ENCODE data around the gene PTPRT. TPM values are rescaled to one million over a fixed set of nuclear protein-coding genes. Genes with fewer than 3 reads are reported as not detected.

The PTPRT gene
- total RNA-seq, 1 experiment from 2014 or later, result not detected

DNA sequence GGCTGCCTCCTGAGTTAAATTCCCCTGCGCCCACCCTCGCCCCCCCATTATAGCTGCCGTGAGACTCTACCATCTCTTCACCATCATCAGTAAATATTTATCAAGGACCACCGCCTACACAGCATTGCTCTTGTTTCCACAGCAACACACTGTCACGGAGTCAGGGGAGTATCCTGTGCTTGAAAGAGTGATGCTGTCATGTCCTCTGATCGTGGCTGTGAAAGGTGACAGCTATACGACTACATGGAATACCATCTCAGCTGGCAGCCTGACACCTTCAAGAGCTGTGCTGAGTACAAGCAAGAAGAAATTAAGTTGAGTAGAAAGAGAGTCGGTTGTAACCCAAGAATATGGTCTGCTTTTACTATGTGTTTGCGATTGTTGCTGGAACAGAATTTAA, 3.4 kb downstream of the PTPRT start:
- ATAC-seq (no peak), DNase-seq (ENCODE audit: low read depth, low spot score) (no peak)
- Histone ChIP-seq H2AFZ (ENCODE audit: low read depth, low read length, poor library complexity, severe bottlenecking) (no peak overlapping the region), H4K20me1 (ENCODE audit: insufficient read depth) (no peaks in the 10 kb centered on the region), H3K36me3 (ENCODE audit: control insufficient read depth in 1 of 2, insufficient read depth in 2 of 2, low read length in 2 of 2) (no peaks in the 10 kb centered on the region), H3K9me2 (ENCODE audit: insufficient read depth) (no peaks in the 10 kb centered on the region), H3K9me3 (ENCODE audit: control insufficient read depth in 1 of 2, insufficient read depth in 1 of 2, low read depth in 1 of 2, low read length in 2 of 2) (no peaks in the 10 kb centered on the region), H3K27me3 (ENCODE audit: insufficient read depth, low read length) (peaks cover 6% of the 10 kb centered on the region; the same call in 1 of the 2 replicates), H3K9ac (ENCODE audit: low read length) (no peak overlapping the region), H3K4me3 (replicated peaks in 1 of 2; ENCODE audit: low read depth in 1 of 2, low read length in 2 of 2) (no peak overlapping the region), H3K79me2 (ENCODE audit: insufficient read depth, low read length) (no peaks in the 10 kb centered on the region), H3K27ac (ENCODE audit: low read depth, low read length) (no peak overlapping the region), H3K4me2 (ENCODE audit: low read length) (no peak overlapping the region), H3K4me1 (ENCODE audit: control insufficient read depth in 1 of 2, insufficient read depth in 2 of 2, low read length in 2 of 2) (no peaks in the 10 kb centered on the region)
- CTCF ChIA-PET, result interaction anchor here (2.4 kb wide), 1 partner anchor 1448 kb away, joined by 16 read pairs; no protein-coding TSS in a partner anchor
- BruUV-seq (replicated peaks), result no TSS peak
- RAD21 ChIA-PET (ENCODE audit: low non-redundant PET in 1 of 2, low total read pairs in 2 of 2, uncharacterized antibody in 2 of 2, unreplicated experiment in 2 of 2), result interaction anchor here in 1 of 2 experiments (1.8 kb wide), 1 partner anchor 1447 kb away, joined by 4 read pairs; no protein-coding TSS in a partner anchor
- POLR2A ChIA-PET, result no interaction called here
- intact Hi-C loops (cut with micrococcal nuclease), result no loop called here
- TF ChIP-seq YY1 (IDR thresholded peaks at IDR 0.05; ENCODE audit: extremely low read depth, insufficient replicate concordance, low read depth, low read length) (no peak), SP1 (IDR thresholded peaks at IDR 0.05; ENCODE audit: low read depth) (no peak), EGR1 (IDR thresholded peaks at IDR 0.05; ENCODE audit: low read depth) (no peak), TCF7L2 (IDR thresholded peaks at IDR 0.05; ENCODE audit: borderline replicate concordance, extremely low read depth, insufficient read depth, insufficient read length) (no peak), FOSL1 (IDR thresholded peaks at IDR 0.05; ENCODE audit: low read depth) (no peak), ELF1 (IDR thresholded peaks at IDR 0.05; ENCODE audit: borderline replicate concordance, low read depth) (no peak), RAD21 (IDR thresholded peaks at IDR 0.05; ENCODE audit: low read depth) (no peak)
- TF ChIP-seq, protein P1, sequence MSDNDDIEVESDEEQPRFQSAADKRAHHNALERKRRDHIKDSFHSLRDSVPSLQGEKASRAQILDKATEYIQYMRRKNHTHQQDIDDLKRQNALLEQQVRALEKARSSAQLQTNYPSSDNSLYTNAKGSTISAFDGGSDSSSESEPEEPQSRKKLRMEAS (IDR thresholded peaks at IDR 0.05), result no peak

DNA sequence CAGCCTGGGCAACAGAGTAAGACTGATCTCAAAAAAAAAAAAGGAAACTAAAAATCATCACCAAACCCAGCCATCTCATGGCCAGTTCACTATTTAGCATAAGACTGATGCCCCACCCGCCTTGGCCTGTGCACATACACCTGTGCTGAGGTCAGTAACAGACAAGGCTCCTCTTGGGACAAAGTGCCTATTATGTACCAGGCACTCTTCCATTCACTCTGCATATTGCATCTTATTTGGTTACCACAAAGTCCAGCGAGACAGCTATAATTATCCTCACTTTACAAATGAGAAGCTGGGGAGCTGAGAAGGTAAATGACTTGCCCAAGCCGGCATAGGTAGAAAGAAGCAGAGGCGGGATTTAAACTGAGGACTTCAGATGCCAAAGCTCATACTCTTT, 3.8 kb downstream of the PTPRT start:
- RAD21 ChIA-PET (ENCODE audit: low non-redundant PET in 1 of 2, low total read pairs in 2 of 2, uncharacterized antibody in 2 of 2, unreplicated experiment in 2 of 2), result interaction anchor here (0.7 to 1.8 kb wide), 2 partner anchors 1299 to 1447 kb away, joined by 3 to 4 read pairs; no protein-coding TSS in a partner anchor

More for the DNA sequence above, 3.8 kb downstream of the PTPRT start:
- Histone ChIP-seq H3K27me3 (ENCODE audit: insufficient read depth, low read length) (peaks cover 6% of the 10 kb centered on the region; the same call in 1 of the 2 replicates), H3K79me2 (ENCODE audit: insufficient read depth, low read length) (no peaks in the 10 kb centered on the region), H4K20me1 (ENCODE audit: insufficient read depth) (no peaks in the 10 kb centered on the region), H3K27ac (ENCODE audit: low read depth, low read length) (no peak overlapping the region), H3K4me3 (replicated peaks in 1 of 2; ENCODE audit: low read depth in 1 of 2, low read length in 2 of 2) (no peak overlapping the region), H3K4me2 (ENCODE audit: low read length) (no peak overlapping the region), H3K9me2 (ENCODE audit: insufficient read depth) (no peaks in the 10 kb centered on the region), H3K9ac (ENCODE audit: low read length) (no peak overlapping the region), H3K36me3 (ENCODE audit: control insufficient read depth in 1 of 2, insufficient read depth in 2 of 2, low read length in 2 of 2) (no peaks in the 10 kb centered on the region), H3K9me3 (ENCODE audit: control insufficient read depth in 1 of 2, insufficient read depth in 1 of 2, low read depth in 1 of 2, low read length in 2 of 2) (no peaks in the 10 kb centered on the region), H3K4me1 (ENCODE audit: control insufficient read depth in 1 of 2, insufficient read depth in 2 of 2, low read length in 2 of 2) (no peaks in the 10 kb centered on the region), H2AFZ (ENCODE audit: low read depth, low read length, poor library complexity, severe bottlenecking) (no peak overlapping the region)
- TF ChIP-seq SIN3A (IDR thresholded peaks at IDR 0.05; ENCODE audit: low read depth), result no peak
- TF ChIP-seq FOSL1 (IDR thresholded peaks at IDR 0.05; ENCODE audit: low read depth), result no peak
- TF ChIP-seq RAD21 (IDR thresholded peaks at IDR 0.05; ENCODE audit: low read depth), result no peak
- TF ChIP-seq SRF (IDR thresholded peaks at IDR 0.05; ENCODE audit: low read depth), result no peak
- no peak for TF ChIP-seq ZNF274 (IDR thresholded peaks at IDR 0.05; ENCODE audit: low read depth, low read length)
- no peak for TF ChIP-seq EZH2 (IDR thresholded peaks at IDR 0.05)
- no peak for TF ChIP-seq CEBPB (IDR thresholded peaks at IDR 0.05; ENCODE audit: low read depth)
- TF ChIP-seq, protein P2, sequence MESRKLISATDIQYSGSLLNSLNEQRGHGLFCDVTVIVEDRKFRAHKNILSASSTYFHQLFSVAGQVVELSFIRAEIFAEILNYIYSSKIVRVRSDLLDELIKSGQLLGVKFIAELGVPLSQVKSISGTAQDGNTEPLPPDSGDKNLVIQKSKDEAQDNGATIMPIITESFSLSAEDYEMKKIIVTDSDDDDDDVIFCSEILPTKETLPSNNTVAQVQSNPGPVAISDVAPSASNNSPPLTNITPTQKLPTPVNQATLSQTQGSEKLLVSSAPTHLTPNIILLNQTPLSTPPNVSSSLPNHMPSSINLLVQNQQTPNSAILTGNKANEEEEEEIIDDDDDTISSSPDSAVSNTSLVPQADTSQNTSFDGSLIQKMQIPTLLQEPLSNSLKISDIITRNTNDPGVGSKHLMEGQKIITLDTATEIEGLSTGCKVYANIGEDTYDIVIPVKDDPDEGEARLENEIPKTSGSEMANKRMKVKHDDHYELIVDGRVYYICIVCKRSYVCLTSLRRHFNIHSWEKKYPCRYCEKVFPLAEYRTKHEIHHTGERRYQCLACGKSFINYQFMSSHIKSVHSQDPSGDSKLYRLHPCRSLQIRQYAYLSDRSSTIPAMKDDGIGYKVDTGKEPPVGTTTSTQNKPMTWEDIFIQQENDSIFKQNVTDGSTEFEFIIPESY (IDR thresholded peaks at IDR 0.05; ENCODE audit: extremely low read depth, insufficient replicate concordance, low read length), result no peak
- TF ChIP-seq EZH2phosphoT487 (IDR thresholded peaks at IDR 0.05; ENCODE audit: borderline replicate concordance), result no peak
- TF ChIP-seq ZFX (IDR thresholded peaks at IDR 0.05), result no peak
- TF ChIP-seq CBX3 (IDR thresholded peaks at IDR 0.05; ENCODE audit: low read depth), result no peak
- TF ChIP-seq YY1 (IDR thresholded peaks at IDR 0.05; ENCODE audit: extremely low read depth, insufficient replicate concordance, low read depth, low read length), result no peak
- ChIA-PET CTCF (interaction anchor here (2.4 kb wide), 1 partner anchor 1447 kb away, joined by 16 read pairs; no protein-coding TSS in a partner anchor), POLR2A (no interaction called here)
- DNase-seq (ENCODE audit: low read depth, low spot score) (no peak), ATAC-seq (no peak)
- BruUV-seq (replicated peaks), result no TSS peak
- intact Hi-C loops (cut with micrococcal nuclease), result no loop called here

All from HCT116 (cell line).